HK-2 (cell line): ENCODE results near the gene ZG16B.

Experiments used
- DNase-seq: peaks from one replicate; pipeline ENCODE4 v3.0.0-alpha.2; 2018; ENCODE audit not compliant: unreplicated experiment

ZG16B gene, protein sequence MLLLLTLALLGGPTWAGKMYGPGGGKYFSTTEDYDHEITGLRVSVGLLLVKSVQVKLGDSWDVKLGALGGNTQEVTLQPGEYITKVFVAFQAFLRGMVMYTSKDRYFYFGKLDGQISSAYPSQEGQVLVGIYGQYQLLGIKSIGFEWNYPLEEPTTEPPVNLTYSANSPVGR

DNA sequence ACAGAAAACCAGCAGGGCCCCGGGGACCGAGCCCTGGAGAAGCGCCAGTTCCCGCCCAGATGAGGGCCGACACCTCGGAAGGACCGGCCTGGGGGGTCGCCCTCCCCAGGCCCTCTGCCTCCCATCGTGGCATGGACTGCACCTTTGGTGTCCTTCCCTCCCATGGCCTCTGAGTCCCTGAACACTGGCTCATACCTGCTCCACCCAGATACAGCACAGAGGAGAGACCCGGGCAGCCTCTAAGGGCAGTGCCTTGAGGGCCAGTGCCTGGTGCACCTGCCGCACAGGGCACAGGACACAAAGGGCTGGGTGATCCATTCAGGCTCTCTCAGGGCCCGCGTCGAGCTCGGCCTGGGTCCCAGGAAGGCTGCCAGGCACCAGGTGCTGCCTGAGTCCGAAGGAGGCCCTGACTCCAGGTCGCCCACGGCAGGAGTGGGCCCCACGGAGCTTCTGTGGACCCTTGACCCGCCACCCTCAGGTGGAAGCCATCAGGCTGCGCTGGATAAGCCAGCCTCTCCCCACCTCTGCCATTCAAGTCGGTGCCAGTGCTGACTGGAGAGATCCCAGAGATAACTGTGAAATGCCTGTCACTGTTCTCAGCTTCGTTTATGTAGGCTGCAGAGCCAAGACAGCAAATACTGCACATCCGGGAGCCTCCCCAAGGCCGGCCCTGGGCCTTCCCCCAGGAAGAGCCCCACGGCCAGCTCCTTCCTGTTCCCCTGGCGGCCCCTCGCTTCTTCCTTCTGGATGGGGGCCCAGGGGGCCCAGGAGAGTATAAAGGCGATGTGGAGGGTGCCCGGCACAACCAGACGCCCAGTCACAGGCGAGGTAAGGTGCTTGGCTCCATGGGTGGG, at the start of gene ZG16B:
Gene ZG16B (plus strand): TSS at position 803 of the 854 bp plus-strand sequence. CDS start 139 bp downstream, outside the sequence.
- no peak for DNase-seq

DNA sequence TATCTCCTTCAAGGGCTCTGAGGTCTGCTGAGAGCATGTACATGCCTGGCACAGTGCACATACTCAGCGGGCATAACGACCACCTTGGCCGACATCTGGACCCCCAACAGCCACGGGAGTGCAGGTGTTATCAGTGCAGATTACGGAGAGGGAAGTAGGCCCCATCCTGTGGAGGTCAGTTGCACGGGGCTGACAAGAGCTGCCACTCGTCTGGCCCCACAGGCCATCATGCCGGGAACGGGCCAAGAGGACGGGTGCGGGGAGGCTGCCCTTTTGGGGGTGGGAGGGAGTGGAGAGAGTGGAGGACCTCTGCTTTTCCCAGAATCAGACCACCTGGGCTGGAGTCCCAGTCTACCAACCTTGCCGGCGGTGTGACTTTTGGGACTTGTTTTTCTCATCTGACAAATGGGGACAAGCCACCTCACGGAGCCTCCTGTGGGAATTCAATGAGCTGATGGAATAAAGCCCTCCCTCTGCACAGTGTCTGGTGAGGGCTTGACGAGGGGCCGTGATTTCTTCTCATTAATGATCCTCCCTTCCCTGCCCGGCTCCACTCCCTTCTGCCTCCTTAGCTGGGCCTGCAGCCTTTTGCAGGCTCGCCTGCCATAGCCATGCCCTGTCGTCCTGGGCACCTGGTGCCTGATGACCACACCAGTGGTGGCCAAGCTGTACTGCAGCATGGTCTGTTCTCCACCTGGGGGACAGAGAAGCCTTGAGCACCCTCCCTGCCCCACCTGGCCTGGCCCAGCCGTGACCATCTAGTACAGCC, 47.3 kb upstream of the ZG16B start:
- DNase-seq: no peak

DNA sequence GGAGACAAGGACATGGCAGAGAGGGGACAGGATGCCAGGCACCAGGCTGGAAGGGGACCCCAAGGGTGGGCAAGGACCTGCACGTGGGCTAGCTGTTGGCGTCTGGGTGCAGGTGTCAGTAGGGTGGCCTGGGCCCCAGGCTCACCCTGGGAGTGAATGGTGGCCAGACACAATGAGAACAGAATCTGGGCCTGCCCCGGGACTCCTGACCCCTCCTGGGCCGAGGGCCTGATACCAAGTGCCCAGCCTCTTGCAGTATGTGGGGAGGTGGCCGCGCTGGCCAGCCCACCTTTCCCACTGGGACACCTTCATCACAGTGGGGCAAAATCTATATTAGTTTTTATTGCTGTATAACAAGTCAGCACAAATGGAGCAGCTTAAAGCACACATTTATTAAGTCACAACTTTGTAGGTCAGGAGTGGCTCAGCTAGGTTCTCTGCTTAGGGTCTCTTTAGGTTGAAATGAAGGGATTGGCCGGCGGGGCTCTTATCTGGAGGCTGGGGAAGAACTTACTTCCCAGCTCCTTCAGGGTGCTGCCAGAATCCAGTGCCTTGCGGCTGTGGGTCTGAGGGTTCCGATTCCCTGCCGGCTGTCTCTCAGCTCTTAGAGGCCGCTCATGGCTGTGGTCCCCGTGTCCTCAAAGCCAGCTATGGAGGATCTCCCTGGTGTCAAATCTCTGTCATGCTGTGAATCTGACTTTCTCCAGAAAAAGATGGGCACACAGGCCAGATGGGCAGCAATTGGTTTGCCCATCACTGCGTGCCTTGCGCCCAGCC, 46.3 kb upstream of the ZG16B start:
- DNase-seq: no peak

DNA sequence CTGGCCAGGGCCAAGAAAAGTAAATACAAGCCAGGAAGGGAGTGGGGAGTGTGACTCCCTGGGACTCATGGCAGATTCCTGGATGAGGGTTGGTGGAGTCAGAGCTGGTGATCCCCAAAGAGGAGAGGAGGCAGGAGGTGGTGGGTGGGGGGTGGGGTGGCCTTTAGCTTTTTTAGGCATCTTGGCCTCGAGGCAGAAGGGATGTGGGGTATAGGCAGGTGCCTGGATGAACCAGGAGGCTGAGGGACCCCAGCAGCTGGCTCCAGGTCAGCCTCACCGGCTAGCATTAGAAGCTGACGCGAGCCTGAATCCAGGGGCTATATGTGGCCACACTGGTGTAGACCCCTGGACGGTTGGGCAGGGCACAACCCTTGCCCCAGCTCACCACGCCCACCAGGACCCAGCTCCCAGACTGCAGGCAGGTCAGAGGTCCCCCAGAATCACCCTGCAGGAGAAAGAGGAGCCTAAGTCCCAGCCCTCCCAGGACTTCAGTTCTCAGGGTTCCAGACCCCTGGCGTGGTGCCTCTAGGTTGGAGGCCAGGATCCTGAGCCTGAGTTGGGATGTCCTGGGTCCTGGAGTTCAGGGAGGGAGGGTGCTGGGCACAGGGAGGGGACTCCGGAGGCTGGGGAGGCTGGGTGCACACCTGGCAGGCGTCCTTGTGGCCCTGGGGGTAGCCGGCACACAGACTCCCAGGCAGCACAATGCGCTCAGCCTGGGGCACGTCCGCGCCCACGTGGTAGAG, 45.6 kb upstream of the ZG16B start:
- no peak for DNase-seq

DNA sequence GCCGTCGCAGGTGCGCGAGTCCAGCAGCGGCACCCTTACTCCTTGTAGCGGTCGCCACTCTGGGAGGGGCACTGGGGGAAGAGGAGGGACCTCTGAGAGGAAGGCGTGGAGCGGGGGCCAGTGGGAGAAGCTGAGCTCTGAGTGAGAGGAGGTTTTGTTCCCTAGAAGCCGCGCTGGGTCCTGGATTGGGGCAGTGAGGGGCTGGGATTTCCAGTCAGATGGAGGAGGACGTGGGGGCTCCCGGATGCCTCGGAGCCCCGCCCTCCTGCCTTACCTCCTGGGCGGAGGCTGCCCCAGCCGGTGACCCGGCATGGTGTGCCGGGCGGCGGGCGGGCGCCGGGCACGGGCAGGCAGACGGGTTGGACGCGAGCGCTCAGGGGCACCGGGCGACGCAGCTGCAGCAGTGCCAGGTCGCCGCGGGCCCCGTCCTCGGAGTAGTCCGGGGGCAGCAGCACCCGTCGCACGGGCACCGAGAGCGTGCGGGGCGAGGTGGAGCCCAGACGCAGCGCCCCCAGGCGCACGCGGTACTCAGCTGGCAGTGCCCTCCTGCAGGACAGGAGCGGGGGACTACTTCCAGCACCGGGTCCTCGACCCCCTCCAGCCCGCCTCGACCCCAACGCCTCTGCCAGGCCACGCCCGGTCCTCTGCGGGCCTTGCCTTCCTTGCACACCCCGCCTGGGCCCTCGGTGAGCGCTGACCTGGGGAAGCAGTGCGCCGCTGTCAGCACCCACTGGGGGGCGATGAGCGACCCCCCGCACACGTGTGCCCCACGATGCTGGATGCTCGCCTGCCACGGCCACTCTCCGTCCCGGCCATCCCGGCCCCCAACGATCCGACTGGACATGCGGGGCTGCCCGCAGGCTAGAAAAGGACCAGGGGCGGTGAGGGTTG, 44.8 kb upstream of the ZG16B start:
- DNase-seq: no peak

DNA sequence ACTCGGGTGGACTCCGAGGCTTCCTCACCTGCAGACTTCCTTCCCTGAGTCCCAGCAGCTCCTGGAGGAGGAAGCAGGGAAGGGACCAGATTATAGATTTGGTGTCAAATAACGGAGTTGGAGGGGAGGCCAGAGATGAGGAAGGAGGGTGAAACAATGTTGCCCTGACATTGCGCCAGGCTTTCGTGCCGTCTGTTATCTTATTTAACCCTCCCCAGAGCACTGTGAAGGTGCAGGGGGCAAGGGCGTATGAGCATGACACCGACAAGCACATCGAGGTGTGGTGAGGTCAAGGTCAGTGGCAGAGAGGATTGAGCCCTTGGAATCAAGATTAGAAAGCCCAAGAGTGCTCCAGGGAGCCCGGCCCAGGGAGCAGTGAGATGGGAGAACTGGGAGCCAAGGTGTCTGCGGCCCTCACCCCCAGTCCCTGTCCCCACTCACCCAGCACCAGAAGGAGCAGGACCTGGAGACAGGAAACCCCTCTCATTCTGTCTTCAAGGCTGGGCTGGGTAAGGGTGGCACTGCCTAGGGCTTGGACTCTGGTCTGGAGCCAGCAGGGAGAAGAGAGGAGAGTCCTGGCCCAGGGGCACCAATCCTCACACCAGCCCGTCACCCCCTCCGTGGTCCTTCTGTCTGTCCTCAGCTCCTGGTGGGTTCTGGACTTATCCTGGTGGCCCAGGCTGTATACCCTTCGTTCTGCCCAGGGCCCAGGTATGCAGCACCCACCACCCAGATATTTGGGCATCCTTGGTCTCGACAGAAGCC, 43.9 kb upstream of the ZG16B start:
- DNase-seq: no peak

DNA sequence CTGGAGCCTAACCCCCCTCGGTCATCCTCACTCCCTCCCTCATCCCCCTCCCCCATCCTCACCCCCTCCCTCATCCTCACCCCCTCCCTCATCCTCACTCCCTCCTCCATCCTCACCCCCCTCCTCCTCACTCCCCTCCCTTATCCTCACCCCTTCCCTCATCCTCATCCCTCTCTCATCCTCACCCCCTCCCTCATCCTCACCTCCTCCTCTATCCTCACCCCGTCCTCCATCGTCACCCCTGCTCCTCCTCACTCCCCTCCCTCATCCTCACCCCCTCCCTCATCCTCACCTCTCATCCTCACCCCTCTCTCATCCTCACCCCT, 43.3 kb upstream of the ZG16B start:
- no peak for DNase-seq

DNA sequence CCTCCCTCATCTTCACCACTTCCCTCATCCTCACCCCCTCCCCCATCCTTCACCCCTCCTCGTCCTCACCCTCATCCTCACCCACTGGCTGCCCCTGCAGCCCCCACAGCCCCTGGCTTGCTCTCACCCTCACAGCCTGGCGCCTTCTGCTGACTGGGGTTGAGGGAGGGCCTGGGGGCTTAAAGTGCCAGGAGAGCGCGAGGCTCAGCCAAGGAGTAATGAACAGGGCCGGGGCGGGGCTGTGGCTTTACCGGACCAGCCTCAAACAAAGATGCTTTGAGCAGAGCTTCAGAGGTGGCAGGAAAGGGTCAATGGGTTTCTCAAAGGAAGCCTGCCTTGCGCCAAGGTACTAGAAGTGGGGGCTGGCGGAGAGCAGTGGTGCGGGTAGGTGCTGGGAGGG, 42.7 kb upstream of the ZG16B start, which contains the start of gene PRSS33:
Gene PRSS33 (minus strand): TSS at position 155 of the 400 bp plus-strand sequence. CDS start 1,013 bp downstream, outside the sequence.
- DNase-seq: no peak

DNA sequence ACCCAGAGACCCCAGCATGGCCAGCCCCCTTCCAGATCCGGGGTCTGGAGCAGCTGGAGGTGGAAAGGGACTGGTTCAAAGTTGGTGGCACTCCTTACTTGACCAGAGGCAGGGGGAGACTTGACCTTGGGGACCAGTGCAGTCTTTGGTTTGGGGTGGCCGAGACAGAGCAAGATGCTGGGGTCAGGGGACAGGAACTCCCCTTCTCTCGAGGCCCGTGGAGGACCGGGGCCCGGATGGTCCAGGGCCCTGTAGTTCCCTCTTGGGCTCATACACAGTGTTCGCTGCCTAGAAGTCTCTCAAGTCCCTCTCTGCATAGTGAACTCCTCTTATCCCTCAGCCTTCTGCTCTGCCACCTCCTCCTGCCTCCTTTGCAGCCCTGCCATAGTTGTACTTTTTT, 42.1 kb upstream of the ZG16B start:
- no peak for DNase-seq

DNA sequence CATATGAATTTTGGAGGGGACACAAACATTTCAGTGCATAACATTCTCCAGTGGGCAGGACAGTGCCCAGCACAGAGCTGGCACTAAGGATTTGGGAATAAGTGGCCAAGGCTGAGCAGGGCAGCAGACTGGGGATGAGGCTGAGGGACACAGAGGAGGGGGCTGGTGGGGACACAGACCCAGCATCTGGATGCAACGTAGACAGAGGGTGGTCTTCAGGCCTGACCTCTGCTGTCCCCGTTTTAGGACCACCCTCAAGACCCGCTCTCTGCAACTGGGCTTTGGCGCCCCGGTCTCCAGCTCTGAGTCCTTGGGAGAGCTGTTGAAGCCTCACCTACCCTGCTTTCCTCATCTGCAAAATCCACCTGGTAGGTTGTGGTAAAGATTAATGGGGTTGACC, 39.5 kb upstream of the ZG16B start:
- DNase-seq: no peak

DNA sequence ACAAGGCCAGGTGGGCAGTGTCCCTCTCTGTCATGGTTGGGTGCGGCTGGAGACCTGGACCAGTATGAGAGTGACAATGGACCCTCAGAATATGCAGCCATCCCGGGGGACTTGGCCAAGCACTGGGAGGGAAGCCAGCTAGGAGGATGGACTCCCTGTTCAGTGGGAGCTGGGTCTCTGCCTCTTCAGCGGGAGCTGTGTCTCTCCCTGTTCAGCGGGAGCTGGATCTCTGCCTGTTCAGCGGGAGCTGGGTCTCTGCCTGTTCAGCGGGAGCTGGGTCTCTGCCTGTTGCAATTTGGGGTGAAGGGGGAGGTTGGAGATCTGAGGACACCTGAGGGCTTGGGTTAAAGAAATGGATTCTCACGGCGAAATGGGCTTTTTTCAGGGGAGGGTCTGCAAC, 38.9 kb upstream of the ZG16B start:
- no peak for DNase-seq

DNA sequence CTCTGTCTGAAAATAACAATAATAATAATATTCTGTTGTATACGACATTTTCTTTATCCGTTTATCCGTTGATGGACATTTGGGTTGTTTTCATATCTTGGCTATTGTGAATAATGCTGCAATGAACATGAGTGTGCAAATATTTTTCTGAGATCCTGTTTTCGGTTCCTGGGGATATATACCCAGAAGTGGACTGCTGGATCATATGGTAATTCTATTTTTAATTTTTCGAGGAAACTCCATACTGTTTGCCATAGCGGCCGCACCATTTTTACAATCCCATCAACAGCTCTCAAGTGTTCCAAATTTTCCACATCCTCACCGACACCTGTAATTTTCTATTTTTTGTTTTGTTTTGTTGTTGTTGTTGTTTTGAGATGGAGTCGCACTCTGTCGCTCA, 37.2 kb upstream of the ZG16B start:
- DNase-seq: no peak

DNA sequence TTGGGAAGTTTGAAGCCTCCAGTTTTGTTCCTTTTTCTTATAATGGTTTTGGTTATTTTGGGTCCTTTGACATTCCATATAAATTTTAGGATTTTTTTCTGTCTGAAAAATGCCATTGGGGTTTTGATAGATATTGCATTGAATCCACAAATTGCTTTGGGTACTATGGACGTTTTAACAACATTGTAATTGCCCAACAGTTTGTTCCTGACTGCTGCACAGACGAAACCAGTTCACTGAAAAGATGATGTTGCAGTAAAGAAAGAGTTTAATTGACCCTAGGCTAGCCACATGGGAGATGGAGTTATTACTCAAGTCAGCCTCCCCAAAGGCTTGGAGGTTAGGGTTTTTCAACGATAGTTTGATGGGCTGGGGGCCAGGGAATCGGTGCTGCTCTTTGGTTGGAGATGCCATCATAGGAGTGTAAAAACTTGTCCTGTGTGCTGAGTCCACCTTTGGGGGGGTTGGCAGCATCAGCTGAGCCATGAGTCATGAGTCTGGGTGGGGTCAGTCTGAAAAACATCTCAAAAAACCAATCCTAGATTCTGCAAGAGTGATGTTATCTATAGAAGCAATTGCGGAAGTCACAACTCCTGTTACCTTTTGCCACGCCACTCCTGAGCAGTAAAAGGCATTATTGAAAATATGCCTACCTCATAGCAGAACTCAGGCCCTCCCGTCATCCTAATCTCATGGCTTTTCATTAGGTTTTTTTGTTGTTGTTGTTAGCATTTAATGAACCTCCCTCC, 34.5 kb upstream of the ZG16B start:
- no peak for DNase-seq

DNA sequence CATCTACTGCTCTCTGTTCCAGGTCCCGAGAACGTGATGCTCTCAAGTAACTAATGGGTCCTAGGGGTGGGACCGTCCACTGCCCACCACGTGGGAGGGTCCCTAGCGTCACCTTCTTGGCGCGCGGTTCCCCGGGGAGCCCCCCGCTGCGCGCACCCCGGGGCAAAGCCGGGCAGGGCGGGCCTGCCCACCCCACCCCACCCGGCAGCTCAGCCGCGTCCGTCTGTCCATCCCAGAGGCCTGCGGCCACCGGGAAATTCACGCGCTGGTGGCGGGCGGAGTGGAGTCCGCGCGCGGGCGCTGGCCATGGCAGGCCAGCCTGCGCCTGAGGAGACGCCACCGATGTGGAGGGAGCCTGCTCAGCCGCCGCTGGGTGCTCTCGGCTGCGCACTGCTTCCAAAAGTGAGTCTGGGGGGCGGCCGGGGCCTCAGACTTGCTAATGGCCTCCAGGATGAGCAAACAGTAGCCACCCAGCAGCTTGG, 31.3 kb upstream of the ZG16B start:
- DNase-seq: no peak

DNA sequence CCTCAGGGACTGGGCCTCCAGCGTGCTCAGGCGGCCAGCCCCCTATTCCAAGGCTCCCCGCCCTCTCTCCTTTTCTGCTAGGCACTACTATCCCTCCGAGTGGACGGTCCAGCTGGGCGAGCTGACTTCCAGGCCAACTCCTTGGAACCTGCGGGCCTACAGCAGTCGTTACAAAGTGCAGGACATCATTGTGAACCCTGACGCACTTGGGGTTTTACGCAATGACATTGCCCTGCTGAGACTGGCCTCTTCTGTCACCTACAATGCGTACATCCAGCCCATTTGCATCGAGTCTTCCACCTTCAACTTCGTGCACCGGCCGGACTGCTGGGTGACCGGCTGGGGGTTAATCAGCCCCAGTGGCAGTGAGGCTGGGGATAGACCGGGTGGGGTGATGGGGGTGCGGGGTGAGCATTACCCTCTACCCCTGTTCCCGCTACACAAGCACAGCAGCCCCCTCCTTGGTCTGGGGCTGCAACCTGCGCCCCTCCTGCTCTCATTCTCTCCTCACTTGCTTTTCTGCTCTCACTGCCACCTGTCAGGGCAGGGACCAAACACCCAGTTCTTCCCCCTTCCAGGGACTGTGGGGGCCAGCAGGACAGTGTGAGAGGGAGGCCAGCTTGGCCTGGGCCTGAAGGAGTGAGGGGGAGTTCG, 30.8 kb upstream of the ZG16B start:
- no peak for DNase-seq

DNA sequence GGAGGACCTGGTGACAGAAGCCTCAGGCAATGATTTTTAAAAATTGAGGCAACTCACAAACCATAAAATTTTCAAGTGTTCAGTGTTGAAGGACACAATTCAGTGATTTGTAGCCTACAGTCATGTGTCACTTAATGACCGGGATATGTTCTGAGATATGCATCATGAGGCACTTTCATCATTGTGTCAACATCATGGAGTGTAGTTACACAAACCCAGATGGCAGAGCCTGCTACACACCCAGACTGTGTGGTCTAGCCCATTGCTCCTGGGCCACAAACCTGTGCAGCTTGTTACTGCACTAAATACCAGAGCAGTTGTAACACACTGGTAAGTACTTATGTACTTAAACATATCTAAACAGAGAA, 30.3 kb upstream of the ZG16B start:
- DNase-seq: no peak

DNA sequence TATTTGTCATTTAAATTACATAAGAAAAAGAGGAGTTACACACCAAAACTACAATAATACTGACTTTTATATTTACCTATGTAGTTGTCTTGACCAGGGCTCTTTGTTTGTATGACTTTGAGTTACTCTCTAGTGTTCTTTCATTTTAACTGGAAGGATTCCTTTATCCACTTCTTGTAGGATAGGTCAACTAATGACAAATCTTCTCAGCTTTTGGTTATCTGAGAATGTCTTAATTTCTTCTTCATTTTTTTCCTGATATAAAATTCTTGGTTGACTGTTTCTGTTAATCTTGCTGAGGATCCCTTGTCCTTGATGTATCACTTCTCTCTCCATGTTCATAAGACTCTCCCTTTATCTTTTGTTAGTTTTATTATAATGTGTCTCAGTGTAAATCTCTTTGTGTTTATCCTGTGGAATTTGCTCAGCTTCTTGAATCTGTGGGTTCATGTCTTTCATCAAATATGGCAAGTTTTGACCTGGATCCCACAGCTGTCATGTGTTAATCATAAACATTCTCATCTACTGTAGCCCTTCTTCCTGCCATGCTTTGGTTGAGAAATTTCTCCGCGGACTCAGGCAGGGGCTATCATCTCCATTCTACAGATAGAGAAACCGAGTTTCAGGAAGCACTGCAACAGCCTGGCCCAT, 26.4 kb upstream of the ZG16B start:
- DNase-seq: no peak

DNA sequence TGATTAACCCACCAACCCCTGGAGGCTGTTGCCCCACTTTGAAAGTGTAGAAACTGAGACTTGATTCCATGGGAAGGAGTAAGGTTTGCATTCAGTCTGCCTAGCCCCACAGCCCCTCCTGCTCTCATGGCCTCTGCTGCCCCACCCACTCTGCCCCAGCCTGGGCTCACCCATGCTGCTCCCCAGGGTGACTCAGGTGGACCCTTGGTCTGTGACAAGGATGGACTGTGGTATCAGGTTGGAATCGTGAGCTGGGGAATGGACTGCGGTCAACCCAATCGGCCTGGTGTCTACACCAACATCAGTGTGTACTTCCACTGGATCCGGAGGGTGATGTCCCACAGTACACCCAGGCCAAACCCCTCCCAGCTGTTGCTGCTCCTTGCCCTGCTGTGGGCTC, 25.4 kb upstream of the ZG16B start:
- no peak for DNase-seq
